H1 (cell line): Measurements from ENCODE around the gene MYO5B. TPM values are rescaled to one million over a fixed set of nuclear protein-coding genes. Genes with fewer than 3 reads are reported as not detected.

ENCODE experiments used
- CTCF ChIA-PET: fragments of 300-600 bp; sonication (Branson Sonifier 250); formaldehyde crosslinking; loops from one replicate; lab custom pipeline; 2021; ENCODE audit not compliant: partially characterized antibody; lab: Charles Lee
- POLR2A ChIA-PET: fragments of 300-600 bp; sonication (Branson Sonifier 250); formaldehyde crosslinking; loops from one replicate; lab custom pipeline; 2021; ENCODE audit warnings: inconsistent platforms; ENCODE audit not compliant: partially characterized antibody; lab: Charles Lee
- DNase-seq, 2 experiments: peaks; one replicate each; pipeline versions ENCODE4 v3.0.0 to v3.0.0-alpha.2; 2010 to 2022; ENCODE audit warnings: low spot score in 2 of 2, low read depth in 1 of 2, mixed read lengths in 1 of 2
- FAIRE-seq: peaks from 2 replicates; lab custom pipeline; 2011; peaks lifted over from hg19 to GRCh38; lab: Jason Lieb, UNC
- H2AFZ ChIP-seq: 2 replicates; pipeline ENCODE4 v1.8.1; 2012; ENCODE audit warnings: low read length, inconsistent platforms
- H2AK5ac ChIP-seq: 2 replicates; pipeline ENCODE4 v1.6.1; 2013; ENCODE audit warnings: low read depth, low read length
- H2BK120ac ChIP-seq: replicated peaks from 2 replicates; pipeline ENCODE3; 2013; ENCODE audit warnings: low read depth, low read length, inconsistent platforms
- H2BK12ac ChIP-seq: 2 replicates; pipeline ENCODE4 v1.6.1; 2013; ENCODE audit warnings: low read depth, low read length
- H2BK15ac ChIP-seq: 2 replicates; pipeline ENCODE4 v1.6.1; 2013; ENCODE audit warnings: low read length
- H2BK20ac ChIP-seq: 2 replicates; pipeline ENCODE4 v1.6.1; 2013; ENCODE audit warnings: low read length
- H2BK5ac ChIP-seq: 2 replicates; pipeline ENCODE4 v1.6.1; 2013; ENCODE audit warnings: low read depth, low read length
- H3K14ac ChIP-seq: 2 replicates; pipeline ENCODE4 v1.6.1; 2013; ENCODE audit warnings: inconsistent platforms; ENCODE audit not compliant: insufficient read length
- H3K18ac ChIP-seq: 2 replicates; pipeline ENCODE4 v1.6.1; 2013; ENCODE audit warnings: low read length; ENCODE audit errors: extremely low read depth
- H3K23ac ChIP-seq: 2 replicates; pipeline ENCODE4 v1.6.1; 2013; ENCODE audit warnings: inconsistent platforms; ENCODE audit not compliant: insufficient read length
- H3K23me2 ChIP-seq: 2 replicates; pipeline ENCODE4 v1.6.1; 2013; ENCODE audit warnings: low read depth, low read length
- H3K27ac ChIP-seq: 2 replicates; pipeline ENCODE4 v1.6.1; 2011; ENCODE audit warnings: low read depth, low read length, inconsistent platforms
- H3K27me3 ChIP-seq, 4 experiments: replicated peaks in 1 of 4; 1 replicate in 1 of 4; 2 replicates in 3 of 4; pipeline versions ENCODE4 v1.6.1 to v1.8.1; 2011 to 2013; ENCODE audit warnings: low read length in 3 of 4, mild to moderate bottlenecking in 3 of 4, inconsistent platforms in 2 of 4, mixed read lengths in 2 of 4, moderate library complexity in 1 of 4; ENCODE audit not compliant: control insufficient read depth in 3 of 4, insufficient read depth in 3 of 4; ENCODE audit errors: extremely low read depth in 1 of 4
- H3K36me3 ChIP-seq, 4 experiments: 2 replicates each; pipeline versions ENCODE4 v1.6.1 to v1.8.1; 2011 to 2013; ENCODE audit warnings: mild to moderate bottlenecking in 4 of 4, low read length in 3 of 4, moderate library complexity in 2 of 4, control low read depth in 1 of 4, inconsistent platforms in 1 of 4; ENCODE audit not compliant: insufficient read depth in 4 of 4, control insufficient read depth in 2 of 4
- H3K4ac ChIP-seq: replicated peaks from 2 replicates; pipeline ENCODE3; 2013; ENCODE audit warnings: low read length, low read depth, mixed read lengths, inconsistent platforms; ENCODE audit not compliant: insufficient read length
- H3K4me1 ChIP-seq, 4 experiments: replicated peaks in 1 of 4; 1 replicate in 1 of 4; 2 replicates in 3 of 4; pipeline versions ENCODE4 v1.6.1 to v1.8.1; 2011 to 2013; ENCODE audit warnings: low read length in 3 of 4, inconsistent platforms in 2 of 4, mixed read lengths in 1 of 4; ENCODE audit not compliant: insufficient read depth in 4 of 4, control insufficient read depth in 3 of 4
- H3K4me2 ChIP-seq, 2 experiments: 2 replicates each; pipeline versions ENCODE4 v1.6.1 to v1.8.1; 2011 to 2013; ENCODE audit warnings: low read depth in 2 of 2, low read length in 2 of 2, control low read depth in 1 of 2, inconsistent platforms in 1 of 2, mild to moderate bottlenecking in 1 of 2; ENCODE audit not compliant: insufficient read depth in 1 of 2
- H3K4me3 ChIP-seq, 4 experiments: fragments of 200-600, 300-600 bp in 1 of 4; sonication (generic), shearing (Covaris generic), sonication (Bioruptor Twin) in 1 of 4; 2 replicates each; pipeline versions ENCODE4 v1.5.1 to v1.8.1; 2011 to 2016; ENCODE audit warnings: low read length in 4 of 4, low read depth in 3 of 4, control low read depth in 2 of 4, inconsistent platforms in 2 of 4, mild to moderate bottlenecking in 2 of 4, mixed read lengths in 1 of 4, moderate library complexity in 1 of 4; ENCODE audit not compliant: insufficient read depth in 2 of 4; ENCODE audit errors: extremely low read depth in 1 of 4
- H3K56ac ChIP-seq: replicated peaks from 2 replicates; pipeline ENCODE3; 2013; ENCODE audit warnings: low read depth, mild to moderate bottlenecking, mixed read lengths, low read length, inconsistent platforms; ENCODE audit not compliant: insufficient read length
- H3K79me1 ChIP-seq: 2 replicates; pipeline ENCODE4 v1.6.1; 2013; ENCODE audit warnings: low read depth, low read length, control low read depth
- H3K79me2 ChIP-seq, 2 experiments: 2 replicates each; pipeline versions ENCODE4 v1.6.1 to v1.8.1; 2012 to 2013; ENCODE audit warnings: low read length in 2 of 2, mild to moderate bottlenecking in 2 of 2, inconsistent platforms in 1 of 2; ENCODE audit not compliant: insufficient read depth in 2 of 2, control insufficient read depth in 1 of 2
- H3K9ac ChIP-seq, 4 experiments: replicated peaks in 1 of 4; 1 replicate in 1 of 4; 2 replicates in 3 of 4; pipeline versions ENCODE4 v1.6.1 to v1.8.1; 2011 to 2013; ENCODE audit warnings: low read depth in 3 of 4, low read length in 3 of 4, control low read depth in 2 of 4, mild to moderate bottlenecking in 2 of 4, moderate library complexity in 2 of 4, inconsistent platforms in 1 of 4; ENCODE audit errors: extremely low read depth in 1 of 4
- H3K9me3 ChIP-seq, 2 experiments: 2 replicates each; pipeline versions ENCODE4 v1.6.1 to v1.8.1; 2012 to 2013; ENCODE audit warnings: mild to moderate bottlenecking in 2 of 2, moderate library complexity in 2 of 2, control low read depth in 1 of 2, inconsistent platforms in 1 of 2, low read depth in 1 of 2, low read length in 1 of 2, mixed read lengths in 1 of 2; ENCODE audit not compliant: insufficient read depth in 2 of 2
- H4K20me1 ChIP-seq, 2 experiments: replicated peaks in 1 of 2; 2 replicates each; pipeline versions ENCODE3 to v1.8.1; 2011 to 2013; ENCODE audit warnings: inconsistent platforms in 2 of 2, low read length in 2 of 2, mild to moderate bottlenecking in 1 of 2; ENCODE audit not compliant: insufficient read depth in 2 of 2, control insufficient read depth in 1 of 2
- H4K5ac ChIP-seq: 2 replicates; pipeline ENCODE4 v1.6.1; 2013; ENCODE audit warnings: low read length, low read depth, mixed read lengths, inconsistent platforms; ENCODE audit not compliant: insufficient read length
- H4K8ac ChIP-seq: 2 replicates; pipeline ENCODE4 v1.8.0; 2013; ENCODE audit warnings: mild to moderate bottlenecking, moderate library complexity, low read length, inconsistent platforms; ENCODE audit not compliant: insufficient read depth; ENCODE audit errors: extremely low read depth
- H4K91ac ChIP-seq: replicated peaks from 2 replicates; pipeline ENCODE3; 2013; ENCODE audit warnings: low read length, mixed read lengths, inconsistent platforms; ENCODE audit not compliant: insufficient read length
- ASH2L ChIP-seq: fragments of 200-600, 300-600 bp; sonication (generic); IDR thresholded peaks from one replicate; pipeline ENCODE4 v1.7.1; 2017; ENCODE audit warnings: low read length
- BCL11A ChIP-seq, 2 experiments: IDR thresholded peaks; one replicate each; pipeline ENCODE4 v1.6.1; 2011; ENCODE audit warnings: low read depth in 2 of 2, low read length in 2 of 2, mild to moderate bottlenecking in 2 of 2
- CHD1 ChIP-seq: IDR thresholded peaks from 2 replicates; pipeline ENCODE4 v1.6.1; 2012; ENCODE audit warnings: low read depth, low read length, improper control_type of control experiment
- GTF2F1 ChIP-seq: IDR thresholded peaks from 2 replicates; pipeline ENCODE4 v1.6.1; 2012; ENCODE audit warnings: low read depth, low read length, improper control_type of control experiment, borderline replicate concordance
- KDM5A ChIP-seq: fragments of 200-600 bp; IDR thresholded peaks from 2 replicates; pipeline ENCODE4 v1.7.1; 2012; ENCODE audit warnings: mild to moderate bottlenecking, low read length, inconsistent platforms, mixed read lengths
- NANOG ChIP-seq: IDR thresholded peaks from 2 replicates; pipeline ENCODE4 v1.6.1; 2011; ENCODE audit warnings: low read length, low read depth, mild to moderate bottlenecking, inconsistent platforms; ENCODE audit not compliant: insufficient read depth, poor library complexity, severe bottlenecking
- NRF1 ChIP-seq: IDR thresholded peaks from 2 replicates; pipeline ENCODE4 v1.6.1; 2011; ENCODE audit warnings: mild to moderate bottlenecking, low read depth, low read length, improper control_type of control experiment
- RBBP5 ChIP-seq: IDR thresholded peaks from 2 replicates; pipeline ENCODE4 v1.7.1; 2012; ENCODE audit warnings: low read depth, mild to moderate bottlenecking, inconsistent platforms, low read length, moderate library complexity, borderline replicate concordance
- RNF2 ChIP-seq: fragments of 200-900, 300-1000 bp; sonication (generic); IDR thresholded peaks from 2 replicates; pipeline ENCODE4 v1.7.1; 2016; ENCODE audit warnings: borderline replicate concordance, low read depth, mild to moderate bottlenecking, antibody characterized with exemption, low read length; ENCODE audit not compliant: poor library complexity, severe bottlenecking; ENCODE audit errors: missing control alignments
- SIX5 ChIP-seq: IDR thresholded peaks from 2 replicates; pipeline ENCODE4 v1.6.1; 2011; ENCODE audit warnings: mild to moderate bottlenecking, low read depth, low read length
- SP2 ChIP-seq: IDR thresholded peaks from 2 replicates; pipeline ENCODE4 v1.6.1; 2012; ENCODE audit warnings: mild to moderate bottlenecking, low read length, inconsistent platforms
- SRF ChIP-seq: IDR thresholded peaks from 2 replicates; pipeline ENCODE4 v1.6.1; 2011; ENCODE audit warnings: mild to moderate bottlenecking, low read depth, low read length, moderate library complexity
- TBP ChIP-seq: IDR thresholded peaks from 2 replicates; pipeline ENCODE4 v1.6.1; 2011; ENCODE audit warnings: low read depth, low read length, improper control_type of control experiment
- WGBS, 2 experiments: shearing (Covaris generic) in 1 of 2; methylation state at CpG; one replicate each; pipeline versions ENCODE4 v1.1.6 to v1.1.7; 2013 to 2015; ENCODE audit warnings: low lambda C conversion rate in 2 of 2, mixed read lengths in 2 of 2, inconsistent platforms in 1 of 2, low coverage in 1 of 2, missing lambda C conversion rate in 1 of 2; ENCODE audit not compliant: insufficient replicate concordance in 2 of 2, insufficient coverage in 1 of 2, insufficient read length in 1 of 2; ENCODE audit errors: extremely low coverage in 1 of 2, missing lambda C conversion rate in 1 of 2; 5-methylcytosine and 5-hydroxymethylcytosine counted together
- polyA plus RNA-seq, 7 experiments: library from polyadenylated mRNA; depleted of rRNA in 3 of 7; stranded (reverse) in 5 of 7; unstranded in 2 of 7; fragments of >200 nt in 5 of 7; fragments of 200-250 nt in 2 of 7; gene quantifications; 1 replicate in 5 of 7; 2 replicates in 1 of 7; 4 replicates in 1 of 7; pipeline versions ENCODE4 v1.2.1 to v1.2.3, GENCODE V29; 2011 to 2013; ENCODE audit warnings: missing spikeins in 2 of 7, mixed read lengths in 2 of 7
- total RNA-seq: library from RNA; stranded (reverse); fragmentation: NEBNext Ultra II Directional; extraction: Animal tissue kit (Norgen Biotek cat#: 25700); gene quantifications from 2 replicates; pipeline ENCODE4 v1.2.1, GENCODE V29; 2021

MYO5B gene
- total and polyA plus RNA-seq, 2 of the 8 experiments (the other 6 are each of a cell fraction or from before 2014, with no cell fraction given) = 6.4 to 7.7 TPM

GRCh38 chr18:50075772-50076171 lies 119.2 kb downstream of the MYO5B start:
- no peak overlapping the region for H4K8ac ChIP-seq
- no peak overlapping the region for H2BK12ac ChIP-seq
- no peak overlapping the region for H3K4ac ChIP-seq
- H3K4me2 ChIP-seq = no peak overlapping the region
- H4K91ac ChIP-seq = no peak overlapping the region
- H3K23me2 ChIP-seq = no peaks in the 10 kb centered on the region; the same call in 1 of the 2 replicates
- no peaks in the 10 kb centered on the region; a peak in 1 of 7 replicates for H3K27me3 ChIP-seq
- no peak overlapping the region for H2BK120ac ChIP-seq
- H2BK5ac ChIP-seq = no peak overlapping the region
- no peak overlapping the region for H3K4me3 ChIP-seq
- no peak overlapping the region for H3K23ac ChIP-seq
- H4K5ac ChIP-seq = no peak overlapping the region
- no peaks in the 10 kb centered on the region for H4K20me1 ChIP-seq
- peaks cover 0 to 9% (median 4%) of the 10 kb centered on the region in 4 experiments; a peak in 4 of 7 replicates for H3K4me1 ChIP-seq
- H3K56ac ChIP-seq = no peak overlapping the region
- no peaks in the 10 kb centered on the region for H3K79me1 ChIP-seq
- H2AK5ac ChIP-seq = no peak overlapping the region
- H3K79me2 ChIP-seq = no peaks in the 10 kb centered on the region
- no peak for DNase-seq
- FAIRE-seq = peak; percentile 19
- no peaks in the 10 kb centered on the region for H3K36me3 ChIP-seq
- ChIA-PET POLR2A (no interaction called here), CTCF (interaction anchor here (0.8 kb wide), 2 partner anchors 15 to 90 kb away, joined by 3 read pairs; no protein-coding TSS in a partner anchor)
- WGBS, 2 experiments = 93% methylated on average over 4 of the region's 4 CpGs; no CpG with 5 or more reads in 1 of the 2 experiments
- no peak overlapping the region for H2BK15ac ChIP-seq
- no peak overlapping the region for H3K9ac ChIP-seq
- H3K14ac ChIP-seq = no peak overlapping the region
- H2BK20ac ChIP-seq = no peak overlapping the region
- no peaks in the 10 kb centered on the region for H3K9me3 ChIP-seq
- H2AFZ ChIP-seq = no peak overlapping the region
- no peak overlapping the region for H3K27ac ChIP-seq
- no peak overlapping the region for H3K18ac ChIP-seq
- TF ChIP-seq RNF2 = no peak
- TF ChIP-seq NANOG = no peak
- no peak for TF ChIP-seq SIX5
- TF ChIP-seq BCL11A (IDR thresholded peaks at IDR 0.05; ENCODE audit: low read depth in 2 of 2, low read length in 2 of 2) = no peak
- TF ChIP-seq SP2 = no peak
- no peak for TF ChIP-seq ASH2L
- no peak for TF ChIP-seq RBBP5
- no peak for TF ChIP-seq CHD1
- TF ChIP-seq TBP = no peak
- TF ChIP-seq GTF2F1 = no peak
- no peak for TF ChIP-seq NRF1
- TF ChIP-seq SRF = no peak
- no peak for TF ChIP-seq KDM5A
